Forelimb muscle (tissue), 1 donor: ENCODE measurements around the gene CDH23. TPM values are rescaled to one million over a fixed set of nuclear protein-coding genes. Genes with fewer than 3 reads are reported as not detected.

ENCODE experiments used
- DNase-seq: peaks from one replicate; pipeline ENCODE4 v3.0.0-alpha.2; 2013; ENCODE audit warnings: low read depth
- polyA plus RNA-seq: library from polyadenylated mRNA; unstranded; fragments of 120-200 nt; gene quantifications from one replicate; pipeline ENCODE4 v1.2.1, GENCODE V29; 2013; ENCODE audit not compliant: insufficient read length

Gene CDH23
- polyA plus RNA-seq, 1 donor, result 4.1 TPM

GRCh38 chr10:71815515-71816130 lies 418.9 kb downstream of the CDH23 start:
- no peak for DNase-seq

- DNase-seq, result no peak
Measured at GRCh38 chr10:71816421-71816851, 419.7 kb downstream of the CDH23 start.

GRCh38 chr10:71816936-71817618 lies 420.4 kb downstream of the CDH23 start:
- DNase-seq, result no peak

GRCh38 chr10:71817831-71818655 lies 421.3 kb downstream of the CDH23 start:
- DNase-seq, result no peak

GRCh38 chr10:71818674-71819260 lies 422.0 kb downstream of the CDH23 start:
- DNase-seq, result no peak

- DNase-seq, result no peak
Measured at GRCh38 chr10:71819441-71819861, 422.7 kb downstream of the CDH23 start.

GRCh38 chr10:71819985-71820384 lies 423.3 kb downstream of the CDH23 start:
- DNase-seq, result no peak

GRCh38 chr10:71820966-71821365 lies 424.2 kb downstream of the CDH23 start:
- DNase-seq, result no peak

GRCh38 chr10:71821909-71822763 lies 425.4 kb downstream of the CDH23 start:
- no peak for DNase-seq

- no peak for DNase-seq
Measured at GRCh38 chr10:71823356-71823755, 426.6 kb downstream of the CDH23 start.

- no peak for DNase-seq
Measured at GRCh38 chr10:71824333-71824732, 427.6 kb downstream of the CDH23 start.

GRCh38 chr10:71825217-71825616 lies 428.5 kb downstream of the CDH23 start:
- no peak for DNase-seq

- DNase-seq, result no peak
Measured at GRCh38 chr10:71827852-71828251, 431.1 kb downstream of the CDH23 start.

- no peak for DNase-seq
Measured at GRCh38 chr10:71828702-71829101, 432.0 kb downstream of the CDH23 start.

GRCh38 chr10:71829171-71829570 lies 432.5 kb downstream of the CDH23 start:
- DNase-seq, result no peak

- DNase-seq, result no peak
Measured at GRCh38 chr10:71829896-71830295, 433.2 kb downstream of the CDH23 start.

- no peak for DNase-seq
Measured at GRCh38 chr10:71830726-71831125, 434.0 kb downstream of the CDH23 start.

GRCh38 chr10:71831646-71832552 lies 435.2 kb downstream of the CDH23 start:
- DNase-seq, result no peak

- no peak for DNase-seq
Measured at GRCh38 chr10:71832967-71833366, 436.2 kb downstream of the CDH23 start.
